Stimulated activated CD4-positive, alpha-beta T cell treated with anti-CD3 and anti-CD28 coated beads, Interleukin-4, amount 100 ng/mL, for 1 hour (primary cell): ENCODE results near the gene HDGFL1.

Experiments used
- DNase-seq: peaks from one replicate; pipeline ENCODE4 v3.0.0-alpha.2; 2020

The HDGFL1 gene

GRCh38 chr6:22593895-22594294 is 24.5 kb downstream of the HDGFL1 start:
- DNase-seq: no peak

DNA sequence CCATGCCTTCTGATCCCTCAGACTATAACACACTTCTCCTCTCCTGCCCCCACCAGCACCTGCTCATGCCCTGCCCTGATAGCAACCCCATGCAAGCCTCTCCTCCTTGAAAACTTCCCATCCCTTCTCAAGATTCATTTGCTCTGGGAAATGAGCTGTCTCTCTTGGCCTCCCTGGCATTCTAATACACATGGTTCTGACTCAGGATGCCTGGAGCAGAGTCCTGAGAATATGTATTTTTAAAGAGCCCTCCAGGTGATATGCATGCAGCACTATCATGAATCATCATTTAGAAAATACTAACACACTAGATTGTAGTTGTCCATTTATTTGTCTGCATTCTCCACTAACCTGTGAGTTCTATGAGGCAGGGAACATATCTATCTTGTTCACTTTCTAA is 26.6 kb downstream of the HDGFL1 start:
- DNase-seq: no peak

DNA sequence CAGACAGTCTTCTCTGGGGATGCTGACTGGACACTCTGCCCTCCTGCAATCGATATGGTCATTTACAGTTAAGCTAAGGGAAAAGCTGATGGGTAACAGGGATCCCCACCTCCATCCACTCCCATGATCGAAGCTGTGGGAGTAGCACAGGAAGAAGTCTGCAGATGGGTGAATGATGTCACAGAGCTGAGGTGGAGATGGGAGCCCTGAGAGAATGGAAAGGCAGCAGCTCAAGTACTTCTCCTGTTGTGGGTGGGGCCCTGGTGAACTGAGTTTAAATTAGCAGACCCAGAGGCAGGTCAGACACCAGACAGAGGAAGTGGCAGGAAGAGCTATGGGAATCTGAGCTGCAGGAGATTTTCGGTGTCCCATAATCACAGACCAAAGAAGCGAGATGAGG is 29.0 kb downstream of the HDGFL1 start:
- no peak for DNase-seq

DNA sequence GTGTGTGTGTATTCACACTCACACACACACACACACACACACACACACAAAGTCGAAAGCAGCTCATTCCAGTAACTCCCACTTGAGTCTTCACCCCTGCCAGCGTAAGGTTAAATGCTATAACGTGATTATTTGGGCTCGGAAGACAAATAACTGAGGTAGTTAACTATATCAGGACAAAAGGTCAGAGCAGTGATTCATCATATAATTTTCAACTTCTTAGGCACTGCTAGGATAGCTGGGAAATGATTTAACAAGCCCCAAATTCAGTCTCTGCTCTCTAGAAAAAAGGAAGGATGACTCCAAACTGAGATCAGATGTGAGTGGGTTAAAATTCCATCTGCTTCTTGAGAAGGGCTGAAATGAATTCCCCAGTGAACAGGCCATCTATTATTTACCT is 30.7 kb downstream of the HDGFL1 start:
- DNase-seq: no peak

GRCh38 chr6:22601984-22602383 is 32.6 kb downstream of the HDGFL1 start:
- DNase-seq: no peak

GRCh38 chr6:22605736-22606135 is 36.4 kb downstream of the HDGFL1 start:
- no peak for DNase-seq

DNA sequence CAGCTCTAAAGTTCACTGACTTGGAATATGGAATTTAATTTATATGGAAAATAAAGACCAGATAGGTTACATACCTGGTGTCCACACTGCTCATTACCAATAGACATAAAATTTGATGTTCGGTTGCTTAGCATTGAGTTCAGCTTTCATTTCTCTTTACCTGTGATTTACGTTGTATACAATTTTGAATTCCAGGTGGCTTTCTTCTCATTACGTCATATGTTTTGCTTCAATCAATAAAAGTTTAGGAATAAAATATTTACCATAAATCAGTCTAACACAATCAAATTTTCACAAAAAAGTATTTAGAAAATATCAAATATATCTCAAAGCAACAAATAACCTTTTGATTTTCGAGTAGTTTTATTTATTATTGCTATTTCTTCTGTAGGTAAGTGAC is 40.8 kb downstream of the HDGFL1 start:
- DNase-seq: no peak

DNA sequence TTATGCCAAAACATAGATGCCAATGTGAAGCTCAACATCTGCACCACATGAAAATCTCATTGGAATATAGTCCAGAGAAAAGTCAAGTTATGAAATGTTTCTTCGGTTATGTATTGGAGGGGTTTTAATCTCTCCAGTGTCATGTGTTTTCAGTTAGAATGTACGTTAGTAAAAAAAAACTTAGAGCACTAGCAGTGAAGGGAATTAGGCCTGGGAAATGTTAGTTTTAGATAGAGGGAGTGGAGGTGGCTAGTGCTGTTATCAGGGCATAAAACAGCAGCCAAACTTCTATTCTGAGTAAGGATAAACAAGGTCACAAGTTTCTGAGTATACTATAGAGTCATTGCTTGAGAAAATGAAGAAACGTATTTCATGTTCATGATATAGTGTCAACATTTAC is 42.9 kb downstream of the HDGFL1 start:
- DNase-seq: no peak

DNA sequence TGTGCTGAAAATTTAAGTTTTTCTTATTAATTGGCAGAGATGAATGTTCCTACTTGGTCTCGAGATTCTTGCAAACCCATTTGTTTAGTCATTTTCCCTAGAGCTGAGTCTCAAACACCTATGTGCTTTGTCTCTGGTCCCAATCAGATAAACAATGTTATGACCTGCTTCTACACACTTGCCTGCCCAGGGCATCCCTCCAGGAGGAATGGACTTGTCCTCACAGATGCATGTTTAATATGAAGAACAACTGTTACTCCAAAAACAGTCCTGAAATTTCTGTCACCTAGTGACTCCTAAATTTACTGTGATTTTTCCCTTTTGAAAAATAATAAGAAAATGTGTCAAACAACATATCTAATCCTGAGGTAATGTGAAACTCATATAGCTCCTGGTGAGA is 43.7 kb downstream of the HDGFL1 start:
- no peak for DNase-seq

DNA sequence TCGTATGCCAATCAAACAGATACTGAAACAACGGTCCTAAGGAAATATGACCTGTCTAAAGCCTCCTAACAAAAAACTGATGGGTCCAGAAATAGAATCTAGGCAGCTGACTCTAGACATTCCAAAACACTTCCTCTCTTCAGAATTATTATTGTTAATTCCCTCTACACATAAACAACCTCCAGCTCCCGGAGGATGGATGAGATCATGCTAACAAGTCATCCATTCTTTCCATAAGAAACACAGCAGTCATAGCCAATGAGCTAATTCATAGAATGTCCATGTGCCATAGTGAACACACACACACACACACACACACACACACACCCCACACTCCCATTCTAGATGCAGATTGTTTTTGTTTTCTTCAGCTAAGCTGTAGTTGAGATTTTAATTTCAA is 44.3 kb downstream of the HDGFL1 start:
- DNase-seq: no peak

GRCh38 chr6:22614547-22614946 is 45.2 kb downstream of the HDGFL1 start:
- no peak for DNase-seq

DNA sequence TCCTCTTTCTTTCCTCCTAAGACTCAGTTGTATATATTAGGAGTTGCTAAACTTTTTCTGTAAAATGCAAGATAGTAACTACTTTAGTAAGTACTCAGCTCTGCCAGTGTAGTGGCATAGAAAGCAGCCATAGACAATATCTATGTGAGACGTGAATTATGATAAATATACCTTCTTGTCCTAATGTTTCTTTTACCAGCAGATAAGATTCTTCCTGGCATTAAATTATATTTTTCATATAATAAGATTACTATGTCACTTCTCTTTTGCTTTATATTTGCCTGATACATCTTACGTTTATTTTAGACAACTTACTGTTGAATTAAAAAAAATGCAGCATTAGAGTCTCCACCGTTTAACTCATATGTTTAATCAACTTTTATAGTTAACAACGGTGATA is 51.7 kb downstream of the HDGFL1 start:
- DNase-seq: no peak
